Glutamatergic neuron (in vitro differentiated cells): Measurements from ENCODE around the gene NR4A1. TPM values are rescaled to one million over a fixed set of nuclear protein-coding genes. Genes with fewer than 3 reads are reported as not detected.

Experiments used
- DNase-seq: peaks from one replicate; pipeline ENCODE4 v3.0.0; 2022
- H3K27ac Mint-ChIP-seq: one replicate; pipeline ENCODE4 v1.8.0; 2020; ENCODE audit warnings: mild to moderate bottlenecking, mixed read lengths, inconsistent platforms; ENCODE audit not compliant: unreplicated experiment
- H3K27me3 Mint-ChIP-seq: one replicate; pipeline ENCODE4 v1.8.0; 2020; ENCODE audit warnings: mild to moderate bottlenecking, moderate library complexity, mixed read lengths, inconsistent platforms; ENCODE audit not compliant: unreplicated experiment
- H3K36me3 Mint-ChIP-seq: one replicate; pipeline ENCODE4 v1.8.0; 2020; ENCODE audit warnings: mild to moderate bottlenecking, mixed read lengths, inconsistent platforms; ENCODE audit not compliant: unreplicated experiment
- H3K4me1 Mint-ChIP-seq: one replicate; pipeline ENCODE4 v1.8.0; 2020; ENCODE audit warnings: mild to moderate bottlenecking, low read depth, mixed read lengths, inconsistent platforms; ENCODE audit not compliant: unreplicated experiment
- H3K4me3 Mint-ChIP-seq: one replicate; pipeline ENCODE4 v1.8.0; 2020; ENCODE audit warnings: mild to moderate bottlenecking, mixed read lengths, inconsistent platforms; ENCODE audit not compliant: unreplicated experiment
- H3K9me3 Mint-ChIP-seq: one replicate; pipeline ENCODE4 v1.8.0; 2020; ENCODE audit warnings: mild to moderate bottlenecking, moderate library complexity, mixed read lengths, inconsistent platforms; ENCODE audit not compliant: unreplicated experiment
- CTCF ChIP-seq: fragments of 200-600 bp; sonication (generic); IDR thresholded peaks from one replicate; pipeline ENCODE4 v1.5.0; 2021; ENCODE audit not compliant: partially characterized antibody, unreplicated experiment
- total RNA-seq: library from RNA; stranded (reverse); fragmentation: NEBNext Ultra II Directional; extraction: Animal tissue kit (Norgen Biotek cat#: 25700); gene quantifications from one replicate; pipeline ENCODE4 v1.2.1, GENCODE V29; 2021; ENCODE audit not compliant: unreplicated experiment

The NR4A1 gene
- total RNA-seq, 1 donor from 2014 or later = 8.5 TPM

- DNase-seq = no peak
- H3K36me3 Mint-ChIP-seq = no peaks in the 10 kb centered on the region
- H3K4me3 Mint-ChIP-seq = no peak overlapping the region
- peaks cover 6% of the 10 kb centered on the region for H3K9me3 Mint-ChIP-seq
- H3K4me1 Mint-ChIP-seq = peaks cover 7% of the 10 kb centered on the region
- peaks cover 8% of the 10 kb centered on the region for H3K27me3 Mint-ChIP-seq
- TF ChIP-seq CTCF = no peak
- H3K27ac Mint-ChIP-seq = no peak overlapping the region
Measured at GRCh38 chr12:52035190-52035589, 16.1 kb upstream of the NR4A1 start.

- H3K9me3 Mint-ChIP-seq = peaks cover 6% of the 10 kb centered on the region
- peaks cover 2% of the 10 kb centered on the region for H3K36me3 Mint-ChIP-seq
- H3K4me1 Mint-ChIP-seq = peaks cover 7% of the 10 kb centered on the region
- no peak for TF ChIP-seq CTCF
- no peak for DNase-seq
- H3K27me3 Mint-ChIP-seq = peaks cover 8% of the 10 kb centered on the region
- no peak overlapping the region for H3K27ac Mint-ChIP-seq
- H3K4me3 Mint-ChIP-seq = peak overlapping the region; percentile 67
Measured at GRCh38 chr12:52035926-52036325, 15.3 kb upstream of the NR4A1 start.

GRCh38 chr12:52036587-52037171 is 14.6 kb upstream of the NR4A1 start:
- Mint-ChIP-seq H3K27me3 (peaks cover 10% of the 10 kb centered on the region), H3K27ac (no peak overlapping the region), H3K9me3 (peaks cover 6% of the 10 kb centered on the region), H3K4me3 (peak overlapping the region; percentile 67), H3K4me1 (peaks cover 7% of the 10 kb centered on the region), H3K36me3 (peaks cover 4% of the 10 kb centered on the region)
- DNase-seq = peak; percentile 72
- TF ChIP-seq CTCF = no peak

GRCh38 chr12:52037248-52037861 is 13.9 kb upstream of the NR4A1 start:
- H3K4me1 Mint-ChIP-seq = peaks cover 10% of the 10 kb centered on the region

More at GRCh38 chr12:52037248-52037861, 13.9 kb upstream of the NR4A1 start:
- peak; percentile 57 for DNase-seq
- H3K27ac Mint-ChIP-seq = no peak overlapping the region
- peaks cover 4% of the 10 kb centered on the region for H3K36me3 Mint-ChIP-seq
- peaks cover 11% of the 10 kb centered on the region for H3K27me3 Mint-ChIP-seq
- no peak for TF ChIP-seq CTCF
- peak overlapping the region; percentile 86 for H3K4me3 Mint-ChIP-seq
- H3K9me3 Mint-ChIP-seq = peaks cover 6% of the 10 kb centered on the region
